CD4-positive, alpha-beta T cell (primary cell): ENCODE data around the gene MMP10. TPM values are rescaled to one million over a fixed set of nuclear protein-coding genes. Genes with fewer than 3 reads are reported as not detected.

ENCODE experiments used
- ATAC-seq: fragments of 200-7000 bp; cut with Tn5 transposase; one replicate; pipeline ENCODE4 v1.10.0; 2022; ENCODE audit warnings: mild to moderate bottlenecking; ENCODE audit not compliant: poor library complexity
- CTCF ChIA-PET: fragments of 350-600 bp; sonication (Branson Sonifier 250); formaldehyde crosslinking; loops from one replicate; lab custom pipeline; 2021; ENCODE audit warnings: antibody characterized with exemption, inconsistent platforms; lab: Charles Lee
- POLR2A ChIA-PET: fragments of 350-600 bp; sonication (Branson Sonifier 250); formaldehyde crosslinking; loops from one replicate; lab custom pipeline; 2021; ENCODE audit warnings: antibody characterized with exemption, inconsistent platforms; lab: Charles Lee
- DNase-seq, 14 experiments: peaks; one replicate each; pipeline ENCODE4 v3.0.0-alpha.2; 2013 to 2020; ENCODE audit warnings: mixed read lengths in 2 of 14
- H3K27ac ChIP-seq, 2 donors: one replicate each; pipeline versions ENCODE4 v1.5.1 to v1.7.0; 2013; ENCODE audit warnings: low read length in 2 of 2, low read depth in 1 of 2, mild to moderate bottlenecking in 1 of 2
- H3K27me3 ChIP-seq, 2 experiments: 1 replicate in 1 of 2; 2 replicates in 1 of 2; pipeline versions ENCODE4 v1.6.1 to v1.7.0; 2013; ENCODE audit warnings: low read length in 2 of 2, control low read depth in 1 of 2, mild to moderate bottlenecking in 1 of 2, moderate library complexity in 1 of 2; ENCODE audit not compliant: insufficient read depth in 2 of 2, control insufficient read depth in 1 of 2
- H3K36me3 ChIP-seq: one replicate; pipeline ENCODE4 v1.6.1; 2013; ENCODE audit warnings: low read length, control low read depth; ENCODE audit not compliant: insufficient read depth
- H3K4me1 ChIP-seq: one replicate; pipeline ENCODE4 v1.6.1; 2013; ENCODE audit warnings: low read length, control low read depth; ENCODE audit not compliant: insufficient read depth
- H3K4me3 ChIP-seq: one replicate; pipeline ENCODE4 v1.5.1; 2013; ENCODE audit warnings: mild to moderate bottlenecking, low read length, moderate library complexity
- H3K9me3 ChIP-seq, 2 experiments: 1 replicate in 1 of 2; 2 replicates in 1 of 2; pipeline versions ENCODE4 v1.6.1 to v1.7.0; 2013; ENCODE audit warnings: low read length in 2 of 2, mild to moderate bottlenecking in 2 of 2, control low read depth in 1 of 2, moderate library complexity in 1 of 2; ENCODE audit not compliant: control insufficient read depth in 1 of 2, insufficient read depth in 1 of 2
- H3K27ac Mint-ChIP-seq: one replicate; pipeline ENCODE4 v1.8.0; 2020; ENCODE audit warnings: mixed read lengths
- H3K27me3 Mint-ChIP-seq: one replicate; pipeline ENCODE4 v1.8.0; 2021; ENCODE audit warnings: mixed read lengths
- H3K36me3 Mint-ChIP-seq: one replicate; pipeline ENCODE4 v1.8.0; 2021; ENCODE audit warnings: low read depth, mixed read lengths
- H3K4me1 Mint-ChIP-seq: one replicate; pipeline ENCODE4 v1.8.0; 2021; ENCODE audit warnings: low read depth, mixed read lengths
- H3K4me3 Mint-ChIP-seq: one replicate; pipeline ENCODE4 v1.8.0; 2020; ENCODE audit warnings: mild to moderate bottlenecking, mixed read lengths
- H3K9me3 Mint-ChIP-seq: one replicate; pipeline ENCODE4 v1.8.0; 2020; ENCODE audit warnings: mixed read lengths
- CTCF ChIP-seq: fragments of 200-600 bp; IDR thresholded peaks from one replicate; pipeline ENCODE4 v1.8.0; 2022; ENCODE audit warnings: antibody characterized with exemption, mild to moderate bottlenecking
- intact Hi-C, 2 experiments: fragments of 100-400 bp; cut with DNase I in 1 of 2; cut with micrococcal nuclease in 1 of 2; formaldehyde crosslinking; loops; one replicate each; pipeline versions ENCODE4 v1.15.1 to v1.9.0; 2023 to 2025; cut with DNase I, micrococcal nuclease
- total RNA-seq, 174 experiments: library from RNA in 2 of 174; stranded (reverse) in 2 of 174; gene quantifications; one replicate each; pipeline ENCODE4 v1.2.3 and lab custom pipeline; 2021 to 2026

The MMP10 gene
- total RNA-seq, 2 experiments from 2014 or later, result not detected

GRCh38 chr11:102793677-102794290 is 13.4 kb upstream of the MMP10 start:
- TF ChIP-seq CTCF, result no peak
- Mint-ChIP-seq H3K4me1 (no peaks in the 10 kb centered on the region), H3K27ac (no peak overlapping the region), H3K4me3 (no peak overlapping the region), H3K9me3 (no peaks in the 10 kb centered on the region), H3K36me3 (no peaks in the 10 kb centered on the region), H3K27me3 (peaks cover 6% of the 10 kb centered on the region)
- no peaks in the 10 kb centered on the region for H3K4me1 ChIP-seq
- no peaks in the 10 kb centered on the region for H3K36me3 ChIP-seq
- ChIA-PET POLR2A (no interaction called here), CTCF (no interaction called here)
- intact Hi-C loops, result no loop called here
- ATAC-seq, result no peak
- H3K27ac ChIP-seq, result no peak overlapping the region
- no peak overlapping the region for H3K4me3 ChIP-seq
- H3K27me3 ChIP-seq, result peaks cover 0 to 6% of the 10 kb centered on the region in 2 experiments
- DNase-seq, result no peak
- peaks cover 0 to 2% of the 10 kb centered on the region in 2 experiments for H3K9me3 ChIP-seq

GRCh38 chr11:102792604-102793003 is 12.2 kb upstream of the MMP10 start:
- Mint-ChIP-seq H3K4me1 (no peaks in the 10 kb centered on the region), H3K36me3 (no peaks in the 10 kb centered on the region), H3K27ac (no peak overlapping the region), H3K9me3 (no peaks in the 10 kb centered on the region), H3K27me3 (peaks cover 6% of the 10 kb centered on the region), H3K4me3 (no peak overlapping the region)
- ChIA-PET POLR2A (no interaction called here), CTCF (no interaction called here)
- DNase-seq (no peak), ATAC-seq (no peak)
- no peak overlapping the region for H3K4me3 ChIP-seq
- H3K9me3 ChIP-seq, result no peaks in the 10 kb centered on the region
- H3K4me1 ChIP-seq, result no peaks in the 10 kb centered on the region
- no peak overlapping the region for H3K27ac ChIP-seq
- no peak for TF ChIP-seq CTCF
- intact Hi-C loops, result no loop called here
- H3K27me3 ChIP-seq, result peaks cover 0 to 6% of the 10 kb centered on the region in 2 experiments
- no peaks in the 10 kb centered on the region for H3K36me3 ChIP-seq

- ATAC-seq (no peak), DNase-seq (no peak)
- CTCF ChIA-PET, result no interaction called here
- POLR2A ChIA-PET, result no interaction called here
- Mint-ChIP-seq H3K9me3 (no peaks in the 10 kb centered on the region), H3K4me3 (no peak overlapping the region), H3K27ac (no peak overlapping the region), H3K36me3 (no peaks in the 10 kb centered on the region), H3K4me1 (no peaks in the 10 kb centered on the region), H3K27me3 (peaks cover 10% of the 10 kb centered on the region)
- no peaks in the 10 kb centered on the region for H3K4me1 ChIP-seq
- no peak for TF ChIP-seq CTCF
- no peak overlapping the region for H3K27ac ChIP-seq
- no peak overlapping the region for H3K4me3 ChIP-seq
- no peaks in the 10 kb centered on the region for H3K36me3 ChIP-seq
- H3K9me3 ChIP-seq, result no peaks in the 10 kb centered on the region
- H3K27me3 ChIP-seq, result peaks cover 0 to 6% of the 10 kb centered on the region in 2 experiments
- intact Hi-C loops, result no loop called here
Observed at GRCh38 chr11:102791271-102792036, 11.0 kb upstream of the MMP10 start.
